HepG2 (cell line): ENCODE measurements around the gene CTLA4. TPM values are rescaled to one million over a fixed set of nuclear protein-coding genes. Genes with fewer than 3 reads are reported as not detected.

Source experiments
- ATAC-seq: fragments of 200-7000 bp; cut with Tn5 transposase; 3 replicates; pipeline ENCODE4 v1.9.1; 2020; ENCODE audit warnings: mild to moderate bottlenecking, moderate library complexity
- BruUV-seq: library from RNA; stranded (reverse); fragments of 400-500 nt; replicated peaks from 2 replicates; lab custom pipeline; 2021; lab: Mats Ljungman, UMichigan
- CTCF ChIA-PET: fragments of 300-600 bp; formaldehyde crosslinking; extraction: SDS; loops from one replicate; lab custom pipeline; 2021; ENCODE audit warnings: low total read pairs, inconsistent platforms, low intra/inter-chr PET ratio; lab: Yijun Ruan, JAX
- POLR2A ChIA-PET: fragments of 350-600 bp; sonication (Branson Sonifier 250); formaldehyde crosslinking; loops from one replicate; lab custom pipeline; 2020; ENCODE audit warnings: antibody characterized with exemption, inconsistent platforms; lab: Yijun Ruan, JAX
- DNase-seq: peaks from one replicate; pipeline ENCODE4 v3.0.0-alpha.2; 2015; ENCODE audit warnings: low spot score
- FAIRE-seq: peaks from 3 replicates; lab custom pipeline; 2011; peaks lifted over from hg19 to GRCh38; lab: Jason Lieb, UNC
- H2AFZ ChIP-seq: one replicate; pipeline ENCODE4 v1.6.1; 2011; ENCODE audit warnings: low read length, inconsistent platforms
- H3K27ac ChIP-seq: fragments of 300-600 bp; 3 replicates; pipeline ENCODE4 v1.8.0; 2011; ENCODE audit warnings: mixed run types, mild to moderate bottlenecking, mixed read lengths, low read length, inconsistent platforms; ENCODE audit not compliant: insufficient read depth; ENCODE audit errors: extremely low read length
- H3K27me3 ChIP-seq, 2 experiments: fragments of 200-600 bp in 1 of 2; 2 replicates in 1 of 2; 3 replicates in 1 of 2; pipeline versions ENCODE4 v1.6.0 to v1.8.0; 2011; ENCODE audit warnings: low read length in 2 of 2, mild to moderate bottlenecking in 2 of 2, moderate library complexity in 2 of 2, inconsistent platforms in 1 of 2; ENCODE audit not compliant: insufficient read depth in 2 of 2, control insufficient read depth in 1 of 2
- H3K36me3 ChIP-seq, 2 experiments: fragments of 200-600 bp in 1 of 2; replicated peaks in 1 of 2; 2 replicates in 1 of 2; 3 replicates in 1 of 2; pipeline versions ENCODE4 v1.5.1 to v1.8.0; 2011; ENCODE audit warnings: low read length in 2 of 2, inconsistent platforms in 1 of 2; ENCODE audit not compliant: insufficient read depth in 2 of 2, control insufficient read depth in 1 of 2
- H3K4me1 ChIP-seq: 2 replicates; pipeline ENCODE4 v1.5.1; 2012; ENCODE audit warnings: low read length, inconsistent platforms; ENCODE audit not compliant: insufficient read depth
- H3K4me2 ChIP-seq: 2 replicates; pipeline ENCODE4 v1.6.0; 2011; ENCODE audit warnings: low read depth, low read length, inconsistent platforms
- H3K4me3 ChIP-seq, 3 experiments: fragments of 200-600 bp in 1 of 3; sonication (generic), shearing (Covaris generic) in 1 of 3; replicated peaks in 1 of 3; 2 replicates each; pipeline ENCODE4 v1.5.1; 2011 to 2016; ENCODE audit warnings: low read length in 3 of 3, inconsistent platforms in 2 of 3, low read depth in 2 of 3, mild to moderate bottlenecking in 2 of 3, control low read depth in 1 of 3, mixed read lengths in 1 of 3; ENCODE audit not compliant: insufficient read depth in 1 of 3
- H3K79me2 ChIP-seq: one replicate; pipeline ENCODE4 v1.6.1; 2011; ENCODE audit warnings: low read length, inconsistent platforms; ENCODE audit not compliant: insufficient read depth
- H3K9ac ChIP-seq: 2 replicates; pipeline ENCODE4 v1.6.0; 2011; ENCODE audit warnings: mild to moderate bottlenecking, low read depth, low read length, inconsistent platforms; ENCODE audit not compliant: insufficient read depth
- H3K9me3 ChIP-seq: 2 replicates; pipeline ENCODE4 v1.5.1; 2012; ENCODE audit warnings: mild to moderate bottlenecking, low read length
- H4K20me1 ChIP-seq: 2 replicates; pipeline ENCODE4 v1.6.0; 2011; ENCODE audit warnings: inconsistent platforms, mild to moderate bottlenecking, low read length, moderate library complexity; ENCODE audit not compliant: insufficient read depth
- CHD2 ChIP-seq: IDR thresholded peaks from 2 replicates; pipeline ENCODE4 v1.6.1; 2011; ENCODE audit warnings: low read depth, low read length, improper control_type of control experiment
- HNF4G ChIP-seq, 2 experiments: sonication (generic) in 1 of 2; formaldehyde crosslinking in 1 of 2; IDR thresholded peaks; 2 replicates each; pipeline versions ENCODE4 v1.4.0 to v1.6.1; 2011 to 2020; ENCODE audit warnings: borderline replicate concordance in 2 of 2, low read depth in 2 of 2, mild to moderate bottlenecking in 2 of 2, low read length in 1 of 2, missing genetic modification reagents in 1 of 2, moderate library complexity in 1 of 2
- KLF11 ChIP-seq: IDR thresholded peaks from 2 replicates; pipeline ENCODE4 v1.6.1; 2016; ENCODE audit warnings: missing compliant biosample characterization
- STAG1 ChIP-seq: sonication (generic); formaldehyde crosslinking; IDR thresholded peaks from 2 replicates; pipeline ENCODE4 v1.4.0; 2020; ENCODE audit warnings: missing genetic modification reagents
- ZFP41 ChIP-seq: sonication (generic); formaldehyde crosslinking; IDR thresholded peaks from 2 replicates; pipeline ENCODE4 v1.4.0; 2020; ENCODE audit warnings: mild to moderate bottlenecking, missing genetic modification reagents, borderline replicate concordance
- ZNF547 ChIP-seq: sonication (generic); formaldehyde crosslinking; IDR thresholded peaks from 2 replicates; pipeline ENCODE4 v1.5.1; 2020; ENCODE audit warnings: mild to moderate bottlenecking, missing genetic modification reagents
- ZNF629 ChIP-seq: sonication (generic); formaldehyde crosslinking; conservative IDR thresholded peaks from 2 replicates; pipeline ENCODE4 v1.5.0; 2020; ENCODE audit warnings: missing genetic modification reagents
- ZNF777 ChIP-seq: sonication (generic); formaldehyde crosslinking; IDR thresholded peaks from 2 replicates; pipeline ENCODE4 v1.4.0; 2020; ENCODE audit warnings: missing genetic modification reagents
- WGBS: methylation state at CpG from one replicate; pipeline ENCODE4 v1.1.6; 2017; ENCODE audit warnings: low lambda C conversion rate; 5-methylcytosine and 5-hydroxymethylcytosine counted together
- in situ Hi-C: cut with HindIII; loops from 2 replicates; pipeline ENCODE4 v1.10.0; 2017; ENCODE audit warnings: low pct_unique_long_range_greater_than_20kb; ENCODE audit not compliant: extremely low pct_ligation_motif_present
- intact Hi-C: fragments of 100-400 bp; cut with micrococcal nuclease; formaldehyde crosslinking; loops from one replicate; pipeline ENCODE4 v1.10.0; 2022; ENCODE audit not compliant: unreplicated experiment
- polyA plus RNA-seq, 8 experiments: library from polyadenylated mRNA; depleted of rRNA in 3 of 8; stranded (reverse) in 7 of 8; unstranded in 1 of 8; fragments of >200 nt; fragmentation: Illumina TruSeq in 4 of 8; extraction: Trizol in 4 of 8; gene quantifications; 2 replicates each; pipeline versions ENCODE4 v1.2.1 to v1.2.3, GENCODE V29; 2011 to 2016; ENCODE audit warnings: low read depth in 4 of 8, missing spikeins in 1 of 8, mixed read lengths in 1 of 8; ENCODE audit not compliant: insufficient read depth in 1 of 8
- total RNA-seq, 5 experiments: library from RNA; depleted of rRNA; stranded (reverse); fragments of >200 nt; fragmentation: Illumina TruSeq; extraction: Trizol; gene quantifications; 2 replicates each; pipeline ENCODE4 v1.2.3, GENCODE V29; 2016; ENCODE audit warnings: low read depth in 1 of 5
- TF ChIP-seq, protein P1 (sequence below): sonication (generic); formaldehyde crosslinking; IDR thresholded peaks from 2 replicates; pipeline ENCODE4 v1.4.0; 2020; ENCODE audit warnings: mild to moderate bottlenecking, missing genetic modification reagents
- TF ChIP-seq, protein P2 (sequence below): sonication (generic); IDR thresholded peaks from 2 replicates; pipeline ENCODE4 v1.6.1; 2016; ENCODE audit warnings: low read depth, borderline replicate concordance

Gene CTLA4
- total and polyA plus RNA-seq, 2 of the 13 experiments (the other 11 are each of a cell fraction or from before 2014, with no cell fraction given) = 0.16 TPM; not detected in 1

DNA sequence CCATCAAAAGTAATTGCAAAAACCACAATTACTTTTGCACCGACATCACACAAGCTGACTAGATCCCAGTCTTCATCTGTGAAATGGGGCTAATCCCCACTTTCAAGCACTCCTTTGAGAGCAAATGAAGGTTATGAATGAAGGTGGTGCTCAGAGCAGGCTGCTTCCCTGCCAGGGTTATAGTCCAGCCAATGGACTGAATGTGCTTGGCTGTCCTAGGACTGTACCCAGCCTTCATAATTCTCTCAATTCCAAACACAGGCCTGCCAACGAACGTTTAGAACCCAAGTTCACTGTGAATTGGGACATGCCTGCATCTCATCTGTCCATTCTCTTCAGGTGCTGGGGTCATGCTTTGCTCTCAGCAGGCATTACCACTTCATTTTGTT lies 41.2 kb downstream of the CTLA4 start:
- BruUV-seq = no TSS peak
- no peak overlapping the region for H3K27ac ChIP-seq
- no peaks in the 10 kb centered on the region for H3K79me2 ChIP-seq
- H3K4me2 ChIP-seq = no peak overlapping the region
- H3K9me3 ChIP-seq = no peaks in the 10 kb centered on the region
- no peak overlapping the region for H3K4me3 ChIP-seq
- no peaks in the 10 kb centered on the region for H3K36me3 ChIP-seq
- no peak for ATAC-seq
- FAIRE-seq = peak; percentile 18
- H2AFZ ChIP-seq = no peak overlapping the region
- H4K20me1 ChIP-seq = no peaks in the 10 kb centered on the region
- ChIA-PET CTCF (interaction anchor here (2.1 kb wide), 1 partner anchor 424 kb away, joined by 10 read pairs; no protein-coding TSS in a partner anchor), POLR2A (no interaction called here)
- TF ChIP-seq HNF4G (IDR thresholded peaks at IDR 0.05; ENCODE audit: borderline replicate concordance, low read depth, low read length) = no peak
- no peak for TF ChIP-seq HNF4G (CRISPR knock-in tag; IDR thresholded peaks at IDR 0.05; ENCODE audit: borderline replicate concordance, low read depth)
- 0 out of 2 replicates have a peak, but pooled peaks have one; percentile 13 for TF ChIP-seq ZNF629 (CRISPR knock-in tag)
- 14% methylated on average over 3 of the region's 3 CpGs for WGBS
- no peaks in the 10 kb centered on the region for H3K27me3 ChIP-seq
- peaks cover 16% of the 10 kb centered on the region; the same call in 1 of the 2 replicates for H3K4me1 ChIP-seq
- intact Hi-C loops = loop anchor here (1.0 to 10.0 kb wide), 4 partner anchors 91 to 1074 kb away; no protein-coding TSS in a partner anchor
- no peak for DNase-seq
- no peak overlapping the region for H3K9ac ChIP-seq
- in situ Hi-C loops = loop anchor here (25.0 kb wide), 1 partner anchor 1071 kb away; no protein-coding TSS in a partner anchor

DNA sequence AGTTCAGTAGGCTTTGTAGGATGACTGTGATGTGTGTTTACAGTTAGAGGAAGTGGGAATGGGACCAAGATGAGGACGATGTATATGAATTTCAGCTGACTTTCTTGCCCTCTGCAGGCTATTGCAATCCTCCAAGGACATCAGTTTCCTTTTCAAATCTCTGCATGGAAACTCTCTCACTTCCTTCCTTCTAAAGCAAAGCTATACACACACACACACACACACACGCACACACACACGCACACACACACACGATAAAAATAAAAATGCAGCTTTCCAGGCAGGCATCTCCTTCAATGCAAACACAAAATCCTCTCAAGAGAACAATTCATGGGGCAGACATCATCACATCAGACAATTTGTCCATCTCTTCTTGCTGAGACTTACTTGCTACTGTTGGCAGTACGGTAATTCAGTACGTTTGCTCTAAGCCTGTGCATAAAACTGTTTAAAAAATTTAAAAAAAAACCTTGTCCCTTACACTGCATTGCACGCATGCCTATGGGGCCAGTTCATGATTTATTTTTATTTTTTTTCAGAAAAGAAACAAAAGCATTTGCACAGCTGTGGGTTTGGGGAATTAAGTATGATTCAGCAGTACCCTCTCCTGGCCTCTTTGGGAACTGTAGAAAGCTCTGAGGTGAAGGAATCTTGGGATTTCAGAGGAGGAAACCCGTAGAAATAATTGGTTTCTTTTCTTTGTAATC lies 41.8 kb downstream of the CTLA4 start:
- in situ Hi-C loops (loop anchor here (25.0 kb wide), 1 partner anchor 1072 kb away; no protein-coding TSS in a partner anchor), intact Hi-C loops (loop anchor here (1.0 to 10.0 kb wide), 4 partner anchors 92 to 1075 kb away; no protein-coding TSS in a partner anchor)
- ATAC-seq (peak; percentile 92), FAIRE-seq (peak; percentile 78), DNase-seq (peak; percentile 41)
- BruUV-seq = no TSS peak
- Histone ChIP-seq H3K9me3 (no peaks in the 10 kb centered on the region), H3K27me3 (no peaks in the 10 kb centered on the region), H3K4me3 (peak overlapping the region in 1 of 3 experiments; percentile 9; a peak in 2 of 6 replicates), H3K9ac (peak overlapping the region; percentile 4; the same call in 1 of the 2 replicates), H4K20me1 (no peaks in the 10 kb centered on the region), H3K4me1 (peaks cover 20% of the 10 kb centered on the region; the same call in 1 of the 2 replicates), H2AFZ (no peak overlapping the region), H3K79me2 (no peaks in the 10 kb centered on the region), H3K4me2 (peak overlapping the region; percentile 50), H3K27ac (no peak overlapping the region), H3K36me3 (no peaks in the 10 kb centered on the region)
- CTCF ChIA-PET = interaction anchor here (1.1 to 2.1 kb wide), 3 partner anchors 94 to 684 kb away, joined by 3 to 10 read pairs (median 4); no protein-coding TSS in a partner anchor
- POLR2A ChIA-PET = interaction anchor here (1.0 to 1.1 kb wide), 2 partner anchors 90 to 96 kb away, joined by 3 read pairs; no protein-coding TSS in a partner anchor
- 27% methylated on average over 8 of the region's 8 CpGs for WGBS
- TF ChIP-seq STAG1 (CRISPR knock-in tag) (peak; percentile 88), ZNF777 (CRISPR knock-in tag) (no peak), ZFP41 (CRISPR knock-in tag) (no peak), KLF11 (CRISPR knock-in tag) (no peak), ZNF547 (CRISPR knock-in tag) (no peak), CHD2 (no peak)
- TF ChIP-seq, protein P1, sequence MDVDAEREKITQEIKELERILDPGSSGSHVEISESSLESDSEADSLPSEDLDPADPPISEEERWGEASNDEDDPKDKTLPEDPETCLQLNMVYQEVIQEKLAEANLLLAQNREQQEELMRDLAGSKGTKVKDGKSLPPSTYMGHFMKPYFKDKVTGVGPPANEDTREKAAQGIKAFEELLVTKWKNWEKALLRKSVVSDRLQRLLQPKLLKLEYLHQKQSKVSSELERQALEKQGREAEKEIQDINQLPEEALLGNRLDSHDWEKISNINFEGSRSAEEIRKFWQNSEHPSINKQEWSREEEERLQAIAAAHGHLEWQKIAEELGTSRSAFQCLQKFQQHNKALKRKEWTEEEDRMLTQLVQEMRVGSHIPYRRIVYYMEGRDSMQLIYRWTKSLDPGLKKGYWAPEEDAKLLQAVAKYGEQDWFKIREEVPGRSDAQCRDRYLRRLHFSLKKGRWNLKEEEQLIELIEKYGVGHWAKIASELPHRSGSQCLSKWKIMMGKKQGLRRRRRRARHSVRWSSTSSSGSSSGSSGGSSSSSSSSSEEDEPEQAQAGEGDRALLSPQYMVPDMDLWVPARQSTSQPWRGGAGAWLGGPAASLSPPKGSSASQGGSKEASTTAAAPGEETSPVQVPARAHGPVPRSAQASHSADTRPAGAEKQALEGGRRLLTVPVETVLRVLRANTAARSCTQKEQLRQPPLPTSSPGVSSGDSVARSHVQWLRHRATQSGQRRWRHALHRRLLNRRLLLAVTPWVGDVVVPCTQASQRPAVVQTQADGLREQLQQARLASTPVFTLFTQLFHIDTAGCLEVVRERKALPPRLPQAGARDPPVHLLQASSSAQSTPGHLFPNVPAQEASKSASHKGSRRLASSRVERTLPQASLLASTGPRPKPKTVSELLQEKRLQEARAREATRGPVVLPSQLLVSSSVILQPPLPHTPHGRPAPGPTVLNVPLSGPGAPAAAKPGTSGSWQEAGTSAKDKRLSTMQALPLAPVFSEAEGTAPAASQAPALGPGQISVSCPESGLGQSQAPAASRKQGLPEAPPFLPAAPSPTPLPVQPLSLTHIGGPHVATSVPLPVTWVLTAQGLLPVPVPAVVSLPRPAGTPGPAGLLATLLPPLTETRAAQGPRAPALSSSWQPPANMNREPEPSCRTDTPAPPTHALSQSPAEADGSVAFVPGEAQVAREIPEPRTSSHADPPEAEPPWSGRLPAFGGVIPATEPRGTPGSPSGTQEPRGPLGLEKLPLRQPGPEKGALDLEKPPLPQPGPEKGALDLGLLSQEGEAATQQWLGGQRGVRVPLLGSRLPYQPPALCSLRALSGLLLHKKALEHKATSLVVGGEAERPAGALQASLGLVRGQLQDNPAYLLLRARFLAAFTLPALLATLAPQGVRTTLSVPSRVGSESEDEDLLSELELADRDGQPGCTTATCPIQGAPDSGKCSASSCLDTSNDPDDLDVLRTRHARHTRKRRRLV = no peak
- TF ChIP-seq, protein P2, sequence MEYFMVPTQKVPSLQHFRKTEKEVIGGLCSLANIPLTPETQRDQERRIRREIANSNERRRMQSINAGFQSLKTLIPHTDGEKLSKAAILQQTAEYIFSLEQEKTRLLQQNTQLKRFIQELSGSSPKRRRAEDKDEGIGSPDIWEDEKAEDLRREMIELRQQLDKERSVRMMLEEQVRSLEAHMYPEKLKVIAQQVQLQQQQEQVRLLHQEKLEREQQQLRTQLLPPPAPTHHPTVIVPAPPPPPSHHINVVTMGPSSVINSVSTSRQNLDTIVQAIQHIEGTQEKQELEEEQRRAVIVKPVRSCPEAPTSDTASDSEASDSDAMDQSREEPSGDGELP = 0 out of 2 replicates have a peak, but pooled peaks have one; percentile 64
